H9 (cell line): ENCODE data around the gene TDRKH. TPM values are rescaled to one million over a fixed set of nuclear protein-coding genes. Genes with fewer than 3 reads are reported as not detected.

Experiments used
- DNase-seq: peaks from one replicate; pipeline ENCODE4 v3.0.0-alpha.2; 2017
- H2AFZ ChIP-seq: one replicate; pipeline ENCODE4 v1.6.1; 2013; ENCODE audit warnings: mild to moderate bottlenecking, low read length, control low read depth, moderate library complexity
- H2AK5ac ChIP-seq: 2 replicates; pipeline ENCODE4 v1.6.1; 2013; ENCODE audit warnings: low read length, control low read depth, mixed read lengths; ENCODE audit not compliant: insufficient read length
- H2BK120ac ChIP-seq: one replicate; pipeline ENCODE4 v1.6.1; 2013; ENCODE audit warnings: low read depth, mild to moderate bottlenecking, low read length, control low read depth, inconsistent platforms; ENCODE audit not compliant: poor library complexity, severe bottlenecking
- H2BK12ac ChIP-seq: 2 replicates; pipeline ENCODE4 v1.6.1; 2013; ENCODE audit warnings: low read length, control low read depth, mixed read lengths, low read depth; ENCODE audit not compliant: insufficient read length
- H2BK15ac ChIP-seq: 2 replicates; pipeline ENCODE4 v1.6.1; 2013; ENCODE audit warnings: low read depth, low read length, control low read depth
- H2BK20ac ChIP-seq: one replicate; pipeline ENCODE4 v1.6.1; 2013; ENCODE audit warnings: low read depth, mild to moderate bottlenecking, low read length, control low read depth, inconsistent platforms; ENCODE audit not compliant: poor library complexity, severe bottlenecking
- H2BK5ac ChIP-seq: 2 replicates; pipeline ENCODE4 v1.6.1; 2013; ENCODE audit warnings: low read length, control low read depth, mixed read lengths; ENCODE audit not compliant: insufficient read length
- H3K14ac ChIP-seq: 2 replicates; pipeline ENCODE4 v1.6.1; 2013; ENCODE audit warnings: low read length, control low read depth; ENCODE audit not compliant: insufficient read depth
- H3K18ac ChIP-seq: 2 replicates; pipeline ENCODE4 v1.6.1; 2013; ENCODE audit warnings: low read depth, mild to moderate bottlenecking, mixed read lengths, low read length, control low read depth; ENCODE audit not compliant: insufficient read length
- H3K23ac ChIP-seq: 2 replicates; pipeline ENCODE4 v1.6.1; 2013; ENCODE audit warnings: low read length, control low read depth, mixed read lengths, low read depth; ENCODE audit not compliant: insufficient read length
- H3K23me2 ChIP-seq: 2 replicates; pipeline ENCODE4 v1.6.1; 2013; ENCODE audit warnings: low read depth, mild to moderate bottlenecking, mixed read lengths, low read length, control low read depth; ENCODE audit not compliant: insufficient read length, poor library complexity, severe bottlenecking
- H3K27ac ChIP-seq: 2 replicates; pipeline ENCODE4 v1.5.1; 2013; ENCODE audit warnings: low read length, control low read depth, mixed read lengths, low read depth; ENCODE audit not compliant: insufficient read length
- H3K27me3 ChIP-seq: 2 replicates; pipeline ENCODE4 v1.6.1; 2013; ENCODE audit warnings: low read length, control low read depth, inconsistent platforms; ENCODE audit not compliant: insufficient read depth
- H3K4ac ChIP-seq: 2 replicates; pipeline ENCODE4 v1.6.1; 2013; ENCODE audit warnings: low read depth, mild to moderate bottlenecking, control low read depth, inconsistent platforms, low read length, moderate library complexity
- H3K4me1 ChIP-seq: 2 replicates; pipeline ENCODE4 v1.6.1; 2013; ENCODE audit warnings: low read length, control low read depth, inconsistent platforms; ENCODE audit not compliant: insufficient read depth
- H3K4me2 ChIP-seq: 2 replicates; pipeline ENCODE4 v1.6.1; 2013; ENCODE audit warnings: low read length, control low read depth, mixed read lengths; ENCODE audit not compliant: insufficient read length, insufficient read depth
- H3K56ac ChIP-seq: 2 replicates; pipeline ENCODE4 v1.6.1; 2013; ENCODE audit warnings: low read depth, mild to moderate bottlenecking, mixed read lengths, low read length, control low read depth; ENCODE audit not compliant: insufficient read length
- H3K79me1 ChIP-seq: 2 replicates; pipeline ENCODE4 v1.6.1; 2013; ENCODE audit warnings: low read depth, mild to moderate bottlenecking, moderate library complexity, low read length, control low read depth, inconsistent platforms; ENCODE audit not compliant: insufficient read depth, poor library complexity, severe bottlenecking
- H3K79me2 ChIP-seq: 2 replicates; pipeline ENCODE4 v1.6.1; 2013; ENCODE audit warnings: low read length, control low read depth, inconsistent platforms; ENCODE audit not compliant: insufficient read depth
- H3K9ac ChIP-seq: 2 replicates; pipeline ENCODE4 v1.6.1; 2013; ENCODE audit warnings: low read length, control low read depth, mixed read lengths; ENCODE audit not compliant: insufficient read length; ENCODE audit errors: extremely low read depth
- H3K9me3 ChIP-seq: one replicate; pipeline ENCODE4 v1.6.1; 2013; ENCODE audit warnings: low read depth, low read length, inconsistent platforms; ENCODE audit not compliant: control insufficient read depth
- H3T11ph ChIP-seq: one replicate; pipeline ENCODE4 v1.6.1; 2013; ENCODE audit warnings: mild to moderate bottlenecking, low read length, control low read depth, inconsistent platforms
- H4K20me1 ChIP-seq: one replicate; pipeline ENCODE4 v1.6.1; 2013; ENCODE audit not compliant: control insufficient read depth, insufficient read length, insufficient read depth
- H4K5ac ChIP-seq: 2 replicates; pipeline ENCODE4 v1.6.1; 2013; ENCODE audit warnings: low read depth, mild to moderate bottlenecking, mixed read lengths, low read length, control low read depth; ENCODE audit not compliant: insufficient read length
- H4K8ac ChIP-seq: replicated peaks from 2 replicates; pipeline ENCODE4 v1.6.1; 2013; ENCODE audit warnings: low read length, control low read depth, mixed read lengths, low read depth; ENCODE audit not compliant: insufficient read length
- H4K91ac ChIP-seq: 2 replicates; pipeline ENCODE4 v1.6.1; 2013; ENCODE audit warnings: low read depth, mild to moderate bottlenecking, moderate library complexity, mixed read lengths, low read length, control low read depth; ENCODE audit not compliant: insufficient read length
- H3K27ac Mint-ChIP-seq, 3 experiments: 2 replicates in 2 of 3; 3 replicates in 1 of 3; pipeline ENCODE4 v1.8.0; 2020 to 2021; ENCODE audit warnings: mixed read lengths in 3 of 3, mild to moderate bottlenecking in 1 of 3, moderate library complexity in 1 of 3
- H3K27me3 Mint-ChIP-seq: 2 replicates; pipeline ENCODE4 v1.8.0; 2021; ENCODE audit warnings: low read depth, mild to moderate bottlenecking, moderate library complexity, mixed read lengths
- H3K36me3 Mint-ChIP-seq, 3 experiments: 2 replicates in 2 of 3; 3 replicates in 1 of 3; pipeline ENCODE4 v1.8.0; 2020 to 2021; ENCODE audit warnings: low read depth in 3 of 3, mixed read lengths in 3 of 3; ENCODE audit not compliant: insufficient read depth in 1 of 3
- H3K4me1 Mint-ChIP-seq, 2 experiments: 2 replicates each; pipeline ENCODE4 v1.8.0; 2020; ENCODE audit warnings: mixed read lengths in 2 of 2
- H3K4me3 Mint-ChIP-seq, 2 experiments: 2 replicates in 1 of 2; 3 replicates in 1 of 2; pipeline ENCODE4 v1.8.0; 2020 to 2021; ENCODE audit warnings: mild to moderate bottlenecking in 2 of 2, mixed read lengths in 2 of 2, moderate library complexity in 1 of 2
- H3K9me3 Mint-ChIP-seq, 2 experiments: 2 replicates in 1 of 2; 3 replicates in 1 of 2; pipeline ENCODE4 v1.8.0; 2020; ENCODE audit warnings: mild to moderate bottlenecking in 2 of 2, mixed read lengths in 2 of 2, moderate library complexity in 1 of 2
- CTCF ChIP-seq: fragments of 200-600 bp; sonication (generic); conservative IDR thresholded peaks from 3 replicates; pipeline ENCODE4 v1.8.0; 2021; ENCODE audit warnings: antibody characterized with exemption, mild to moderate bottlenecking
- WGBS: extraction: QIAGEN DNeasy Blood & Tissue Kit; methylation state at CpG from one replicate; pipeline ENCODE4 v1.1.7; 2013; ENCODE audit warnings: missing lambda C conversion rate, low lambda C conversion rate, mixed read lengths; ENCODE audit not compliant: insufficient read length; ENCODE audit errors: extremely low coverage; 5-methylcytosine and 5-hydroxymethylcytosine counted together
- total RNA-seq: library from RNA; stranded (reverse); gene quantifications from 2 replicates; pipeline ENCODE4 v1.2.1, GENCODE V29; 2021

TDRKH gene
- total RNA-seq, 1 experiment from 2014 or later = 24.0 TPM

GRCh38 chr1:151756291-151756690 is 34.0 kb downstream of the TDRKH start:
- WGBS = no CpG with 5 or more reads among the region's 1 CpG
- Mint-ChIP-seq H3K4me3 (no peak overlapping the region), H3K9me3 (no peaks in the 10 kb centered on the region), H3K36me3 (peaks cover 13 to 29% (median 22%) of the 10 kb centered on the region in 3 experiments; a peak in 6 of 7 replicates), H3K27ac (no peak overlapping the region), H3K27me3 (peaks cover under 1% of the 10 kb centered on the region; the same call in 1 of the 2 replicates), H3K4me1 (no peaks in the 10 kb centered on the region)
- H2AK5ac ChIP-seq = no peak overlapping the region
- no peaks in the 10 kb centered on the region for H3K23me2 ChIP-seq
- no peak overlapping the region for H3K56ac ChIP-seq
- no peak overlapping the region for H2BK12ac ChIP-seq
- no peak overlapping the region for H3K18ac ChIP-seq
- H3K4me1 ChIP-seq = no peaks in the 10 kb centered on the region
- no peak overlapping the region for H4K5ac ChIP-seq
- H3K4ac ChIP-seq = no peak overlapping the region
- no peaks in the 10 kb centered on the region for H3K9me3 ChIP-seq
- DNase-seq = no peak
- no peak overlapping the region for H3T11ph ChIP-seq
- H3K27ac ChIP-seq = no peak overlapping the region
- no peak overlapping the region for H3K9ac ChIP-seq
- no peak overlapping the region for H2BK5ac ChIP-seq
- no peaks in the 10 kb centered on the region for H3K79me1 ChIP-seq
- no peaks in the 10 kb centered on the region for H4K20me1 ChIP-seq
- H3K27me3 ChIP-seq = no peaks in the 10 kb centered on the region
- H3K23ac ChIP-seq = no peak overlapping the region
- H3K79me2 ChIP-seq = no peaks in the 10 kb centered on the region
- H4K8ac ChIP-seq = no peak overlapping the region
- H2BK15ac ChIP-seq = no peak overlapping the region
- no peak overlapping the region for H4K91ac ChIP-seq
- no peak overlapping the region for H3K14ac ChIP-seq
- H2BK120ac ChIP-seq = no peak overlapping the region
- H2AFZ ChIP-seq = no peak overlapping the region
- H2BK20ac ChIP-seq = no peak overlapping the region
- no peak for TF ChIP-seq CTCF
- H3K4me2 ChIP-seq = no peak overlapping the region
